Measurements from ENCODE around the gene SSTR4.

GRCh38 chr20:23028392-23028791, 6.7 kb upstream of the SSTR4 start:
- TF ChIP-seq ZNF143 (CRISPR knock-in tag; IDR thresholded peaks at IDR 0.05) = no peak
- no peak for TF ChIP-seq HINFP (CRISPR knock-in tag; IDR thresholded peaks at IDR 0.05; ENCODE audit: low read depth)
- no peak for TF ChIP-seq CBX5 (CRISPR knock-in tag; IDR thresholded peaks at IDR 0.05; ENCODE audit: borderline replicate concordance)
- no peak for TF ChIP-seq FOXP1 (IDR thresholded peaks at IDR 0.05)
- no peak for TF ChIP-seq FOXP1 (CRISPR knock-in tag; IDR thresholded peaks at IDR 0.05)
- no peak for TF ChIP-seq KDM1A (CRISPR knock-in tag; IDR thresholded peaks at IDR 0.05)
- no peak for TF ChIP-seq CTCF (CRISPR knock-in tag; IDR thresholded peaks at IDR 0.05)
- TF ChIP-seq CEBPB (IDR thresholded peaks at IDR 0.05; ENCODE audit: borderline replicate concordance, low read depth, low read length) = no peak
- TF ChIP-seq RAD21 (CRISPR knock-in tag; IDR thresholded peaks at IDR 0.05) = no peak
- no peak for TF ChIP-seq NONO (IDR thresholded peaks at IDR 0.05)
- TF ChIP-seq NONO (CRISPR knock-in tag; conservative IDR thresholded peaks at IDR 0.05) = no peak
- no peak for TF ChIP-seq POLR2A (IDR thresholded peaks at IDR 0.05; ENCODE audit: insufficient read depth in 1 of 2, low read depth in 2 of 2, low read length in 2 of 2)

Data from HepG2 (cell line).